GM19099 (cell line): ENCODE results near the gene NOS3.
A peak's percentile ranks its signal among the peaks of the same experiment; 100 is the strongest.

Experiments
- POLR2A ChIP-seq: IDR thresholded peaks from 3 replicates; pipeline ENCODE4 v1.6.1; 2011; ENCODE audit warnings: low read depth; ENCODE audit not compliant: insufficient read length; ENCODE audit errors: extremely low read depth

The NOS3 gene

GRCh38 chr7:150968734-150969372 lies 22.0 kb upstream of the NOS3 start:
- no peak for TF ChIP-seq POLR2A

DNA sequence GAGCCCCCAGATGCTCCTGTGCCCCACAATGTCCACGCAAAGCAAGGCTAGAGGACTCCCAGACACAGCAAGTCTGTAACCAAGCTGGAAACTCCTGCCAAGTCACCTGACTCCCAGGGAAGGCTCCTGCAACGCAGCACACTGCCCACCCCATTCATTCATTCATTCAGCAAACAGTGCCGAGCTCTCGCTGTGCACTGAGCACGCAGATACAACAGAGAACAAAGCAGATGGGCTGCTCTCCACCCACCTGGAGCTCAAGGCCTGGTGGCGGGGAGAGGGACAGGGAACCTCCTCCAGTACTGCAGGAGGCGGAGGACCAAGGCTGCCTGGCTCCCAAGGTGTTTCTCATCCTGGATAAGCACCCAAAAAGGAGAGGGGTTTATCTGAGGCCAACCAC lies 21.3 kb upstream of the NOS3 start:
- no peak for TF ChIP-seq POLR2A

DNA sequence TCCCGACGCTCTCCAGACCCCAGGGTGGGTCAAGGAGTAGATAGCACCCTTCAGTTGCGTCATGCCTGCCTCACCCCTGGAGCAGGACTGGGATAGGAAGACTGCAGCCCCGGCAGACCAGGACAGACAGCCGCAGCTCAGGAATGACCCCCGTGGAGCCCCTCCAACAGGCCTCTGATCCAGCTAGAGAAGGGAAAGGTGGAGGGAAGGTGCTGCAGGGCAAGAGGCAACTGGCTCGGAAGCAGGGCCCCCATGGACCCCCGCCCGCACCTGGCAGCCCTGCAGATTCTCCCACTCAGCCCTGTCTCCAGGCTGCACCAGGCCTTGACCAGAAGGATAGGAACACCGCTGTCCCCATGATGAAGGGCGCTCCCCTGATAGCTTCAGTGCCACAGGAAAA lies 20.4 kb upstream of the NOS3 start:
- TF ChIP-seq POLR2A = no peak

DNA sequence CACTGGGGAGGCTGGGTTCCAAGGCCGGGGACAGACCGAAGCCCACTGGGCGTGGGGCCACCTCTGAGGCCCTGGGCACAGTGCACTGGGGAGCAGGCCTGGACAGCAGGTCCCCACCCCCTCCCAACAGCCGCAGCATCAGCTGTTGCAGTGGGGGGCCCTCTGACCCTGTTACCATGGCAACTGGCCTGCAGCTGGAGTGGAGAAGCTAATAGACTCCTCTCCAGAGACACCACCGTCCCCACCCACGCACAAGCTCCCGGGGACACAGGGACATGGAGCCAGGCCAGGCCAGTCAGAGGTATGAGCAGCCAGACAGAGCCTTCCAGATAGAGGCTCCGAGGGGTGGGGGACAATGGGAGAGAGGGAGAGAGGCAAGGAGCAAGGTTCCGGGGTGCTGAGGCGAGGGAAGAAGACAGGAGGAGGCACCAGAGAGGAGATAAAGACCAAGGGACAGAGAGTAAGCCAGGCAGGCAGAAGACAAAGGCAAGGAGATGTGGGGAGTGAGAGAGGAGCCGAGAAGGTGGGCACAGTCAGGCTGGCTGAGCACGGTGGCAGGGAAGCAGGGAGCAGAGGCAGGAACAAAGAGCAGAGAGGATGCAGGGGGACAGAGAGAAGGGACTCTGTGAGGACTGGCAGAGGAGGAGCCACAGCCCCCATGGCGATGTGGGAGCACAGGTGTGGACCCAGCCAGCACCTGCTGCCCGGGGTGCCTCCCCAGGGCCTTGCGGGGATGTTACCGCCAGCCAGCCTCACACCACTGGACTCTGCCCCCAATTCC lies 19.4 kb upstream of the NOS3 start:
- no peak for TF ChIP-seq POLR2A

DNA sequence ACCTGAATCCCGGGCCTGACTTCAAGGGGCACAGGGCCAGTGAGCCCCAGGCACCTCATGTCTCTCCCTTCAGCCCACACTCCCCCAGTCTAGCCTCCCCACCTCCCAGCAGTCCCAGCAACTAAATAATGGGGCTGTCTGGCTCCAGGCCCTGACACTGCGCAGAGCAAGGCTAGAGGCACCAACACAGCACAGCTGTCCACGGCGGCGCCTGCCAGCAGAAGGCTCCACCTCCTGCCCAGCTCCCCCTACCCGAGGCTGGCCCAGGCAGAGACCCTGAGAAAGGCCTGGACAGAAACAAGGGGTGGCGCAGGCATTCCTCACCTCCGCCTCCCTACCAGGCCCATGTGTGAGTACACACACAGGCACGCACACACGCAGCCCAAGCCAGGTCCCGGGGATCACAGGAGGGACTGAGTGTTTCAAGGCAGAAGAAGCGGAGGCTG lies 18.8 kb upstream of the NOS3 start:
- TF ChIP-seq POLR2A = no peak

GRCh38 chr7:150972741-150973140 lies 18.1 kb upstream of the NOS3 start:
- no peak for TF ChIP-seq POLR2A

GRCh38 chr7:150973571-150974451 lies 17.0 kb upstream of the NOS3 start:
- TF ChIP-seq POLR2A = no peak

- TF ChIP-seq POLR2A = peak; percentile 49
Measured at GRCh38 chr7:150974468-150975391, 16.1 kb upstream of the NOS3 start.

GRCh38 chr7:150975536-150976319 lies 15.1 kb upstream of the NOS3 start:
- no peak for TF ChIP-seq POLR2A

DNA sequence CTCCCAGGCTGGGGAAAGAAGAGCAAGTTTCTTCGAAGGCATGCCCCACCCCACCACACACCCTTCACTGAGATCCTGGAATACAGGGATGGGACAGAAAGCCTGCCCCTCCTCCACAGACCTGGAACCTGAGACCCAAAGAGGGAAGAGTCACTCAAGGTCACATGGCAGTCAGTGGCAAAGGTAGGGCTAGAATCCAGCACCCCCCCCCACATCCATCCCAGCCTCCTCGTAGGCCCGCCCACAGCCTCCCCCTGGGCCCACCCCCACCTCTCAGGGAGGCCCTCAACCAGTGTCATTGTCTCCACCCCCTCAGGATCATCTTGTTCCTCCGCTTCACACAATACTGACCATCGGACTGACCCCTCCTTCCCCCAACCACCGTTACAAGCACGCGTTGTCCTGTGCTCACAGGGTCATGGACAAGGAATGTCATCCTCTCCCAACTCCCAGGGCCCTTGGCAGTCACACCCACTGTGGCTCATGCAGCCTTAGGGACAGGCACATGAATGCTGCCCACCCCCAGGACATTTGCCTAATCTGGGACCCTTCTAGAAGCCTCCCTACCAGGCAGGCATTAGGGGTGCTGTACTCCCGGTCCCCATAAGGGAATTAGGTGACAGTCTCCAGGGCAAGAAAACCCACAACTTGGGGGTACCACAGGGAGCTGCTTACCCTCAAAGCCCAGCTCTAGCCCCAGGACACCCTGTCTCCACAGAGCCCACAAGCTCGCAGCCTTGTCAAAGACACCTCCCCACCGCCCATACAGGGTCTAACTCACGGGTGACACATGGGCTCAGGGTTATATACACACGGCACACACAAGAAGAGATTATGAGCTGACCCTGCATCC lies 14.1 kb upstream of the NOS3 start:
- TF ChIP-seq POLR2A = no peak

GRCh38 chr7:150977382-150978125 lies 13.3 kb upstream of the NOS3 start:
- no peak for TF ChIP-seq POLR2A

DNA sequence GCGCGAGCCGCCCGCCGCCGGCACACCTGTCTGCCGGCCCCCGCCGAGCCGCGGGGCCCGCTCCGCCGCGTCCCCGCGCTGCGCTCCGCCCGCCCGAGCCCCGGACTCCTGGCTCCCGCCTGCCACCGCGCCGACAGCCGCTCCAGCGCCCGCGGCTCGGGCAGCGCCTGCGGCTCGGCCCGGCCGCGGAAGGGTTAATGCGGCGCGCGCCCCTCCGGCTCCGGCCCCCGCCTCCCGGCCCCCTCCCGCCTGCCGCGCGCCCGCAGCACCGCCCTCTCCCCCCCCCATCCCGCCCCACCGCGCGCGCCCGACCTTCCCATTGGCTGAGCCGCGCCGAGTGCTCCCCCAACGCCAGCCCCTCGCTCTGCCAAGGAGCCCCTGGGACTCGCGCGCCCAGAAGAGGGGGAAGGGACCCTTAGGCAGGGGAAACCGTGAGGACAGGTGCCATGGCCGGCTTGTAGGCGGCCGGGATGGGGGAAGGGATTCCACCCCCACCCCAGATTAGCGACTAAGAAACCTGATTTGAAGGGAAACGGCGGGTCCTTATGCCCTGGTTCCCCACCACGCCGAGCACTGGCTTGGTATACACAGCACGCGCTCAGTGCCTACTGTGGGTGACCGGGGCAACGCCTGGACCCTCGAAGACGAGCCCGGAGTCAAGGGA lies 12.6 kb upstream of the NOS3 start, which contains the start of gene KCNH2:
Gene KCNH2, minus strand, starts transcription at position 196 of the 664 bp plus-strand sequence. CDS start 408 bp downstream, outside the sequence.
- no peak for TF ChIP-seq POLR2A
